ENCODE results near the gene CDRT4. TPM values are rescaled to one million over a fixed set of nuclear protein-coding genes. Genes with fewer than 3 reads are reported as not detected.
A peak's percentile ranks its signal among the peaks of the same experiment; 100 is the strongest.

The CDRT4 gene
- total and polyA plus RNA-seq, 2 experiments from 2014 or later = 6.5 to 13.0 TPM

DNA sequence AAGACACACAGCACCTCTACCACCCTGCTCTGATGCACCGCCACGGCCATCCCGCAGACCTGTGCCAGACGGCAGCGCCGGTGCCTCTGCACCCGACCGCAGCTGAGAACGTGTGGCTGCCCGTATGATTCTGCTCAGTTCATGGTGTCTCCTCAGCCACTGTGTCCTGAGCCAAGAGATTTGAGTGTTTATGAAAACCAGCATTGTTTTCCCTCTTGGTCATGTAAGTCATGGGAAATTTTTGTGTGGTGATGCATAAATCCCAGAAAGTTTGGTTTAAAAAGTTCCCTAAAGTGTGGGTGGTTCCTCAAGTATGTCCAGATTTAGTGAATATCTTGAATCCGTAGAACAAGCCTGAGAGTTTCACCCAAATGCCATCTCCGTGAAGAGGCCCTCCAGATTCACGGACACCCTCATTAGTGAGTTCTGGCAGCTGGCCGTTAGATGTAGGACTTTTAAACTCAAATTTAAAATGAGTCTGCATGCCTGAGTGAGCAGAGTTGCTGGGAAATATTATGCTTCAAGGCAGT, 57.6 kb downstream of the CDRT4 start:
- DNase-seq (ENCODE audit: low spot score) (no peak), ATAC-seq (no peak)
- no peak for TF ChIP-seq CREB1 (CRISPR knock-in tag; IDR thresholded peaks at IDR 0.05; ENCODE audit: low read depth)
- TF ChIP-seq STAT1 (IDR thresholded peaks at IDR 0.05; ENCODE audit: unreplicated experiment) = no peak
- Histone ChIP-seq H3K27ac (ENCODE audit: low read depth) (no peak overlapping the region), H3K79me2 (replicated peaks; ENCODE audit: insufficient read depth) (no peaks in the 10 kb centered on the region), H3K4me2 (no peak overlapping the region), H3K4me1 (ENCODE audit: insufficient read depth) (no peaks in the 10 kb centered on the region), H3K4me3 (no peak overlapping the region), H2AFZ (no peak overlapping the region), H3K36me3 (ENCODE audit: insufficient read depth) (no peaks in the 10 kb centered on the region), H3F3A (replicated peaks; ENCODE audit: low read depth) (no peaks in the 10 kb centered on the region), H3K9me2 (ENCODE audit: insufficient read depth) (no peaks in the 10 kb centered on the region; the same call in 1 of the 2 replicates), H4K20me1 (replicated peaks; ENCODE audit: insufficient read depth) (no peaks in the 10 kb centered on the region), H3K27me3 (ENCODE audit: insufficient read depth) (no peaks in the 10 kb centered on the region)
- no peaks in the 10 kb centered on the region for H3K9me3 Mint-ChIP-seq
- H3K27ac Mint-ChIP-seq = no peak overlapping the region
- H3K4me1 Mint-ChIP-seq = peaks cover 12% of the 10 kb centered on the region
- no peaks in the 10 kb centered on the region for H3K36me3 Mint-ChIP-seq (ENCODE audit: low read depth)
- H3K27me3 Mint-ChIP-seq (ENCODE audit: insufficient read depth, low read depth, poor library complexity) = peaks cover 4% of the 10 kb centered on the region
- no peak overlapping the region for H3K4me3 Mint-ChIP-seq

DNA sequence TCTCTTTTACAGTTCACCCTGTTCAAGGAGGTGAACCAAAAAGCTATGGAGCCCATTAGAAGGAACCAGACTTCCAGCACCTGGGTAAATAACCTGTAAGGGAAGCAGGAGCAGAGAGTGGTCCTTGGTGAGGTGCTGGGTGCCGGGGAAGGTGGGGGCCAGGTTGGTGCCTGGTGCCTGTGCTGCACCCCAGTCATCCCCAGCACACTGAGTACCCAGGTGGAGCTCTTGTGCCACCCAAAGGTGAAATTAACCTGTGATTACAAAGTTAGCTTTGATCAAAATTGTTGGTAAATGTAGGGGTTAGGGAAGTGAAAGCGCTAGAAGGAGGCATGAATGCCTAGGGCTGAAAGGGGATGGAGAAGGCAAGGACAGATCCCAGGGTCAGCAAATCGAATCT, 58.6 kb downstream of the CDRT4 start:
- no peak overlapping the region for H3K27ac ChIP-seq (ENCODE audit: low read depth)
- Mint-ChIP-seq H3K4me3 (no peak overlapping the region), H3K27ac (no peak overlapping the region), H3K36me3 (ENCODE audit: low read depth) (no peaks in the 10 kb centered on the region), H3K27me3 (ENCODE audit: insufficient read depth, low read depth, poor library complexity) (peaks cover 7% of the 10 kb centered on the region), H3K4me1 (peaks cover 7% of the 10 kb centered on the region), H3K9me3 (no peaks in the 10 kb centered on the region)
- H3K27me3 ChIP-seq (ENCODE audit: insufficient read depth) = no peaks in the 10 kb centered on the region
- no peaks in the 10 kb centered on the region; the same call in 1 of the 2 replicates for H3K9me2 ChIP-seq (ENCODE audit: insufficient read depth)
- ATAC-seq = no peak
- no peak overlapping the region for H3K4me3 ChIP-seq
- no peak for TF ChIP-seq JUNB (IDR thresholded peaks at IDR 0.05; ENCODE audit: unreplicated experiment)
- TF ChIP-seq, protein P1, sequence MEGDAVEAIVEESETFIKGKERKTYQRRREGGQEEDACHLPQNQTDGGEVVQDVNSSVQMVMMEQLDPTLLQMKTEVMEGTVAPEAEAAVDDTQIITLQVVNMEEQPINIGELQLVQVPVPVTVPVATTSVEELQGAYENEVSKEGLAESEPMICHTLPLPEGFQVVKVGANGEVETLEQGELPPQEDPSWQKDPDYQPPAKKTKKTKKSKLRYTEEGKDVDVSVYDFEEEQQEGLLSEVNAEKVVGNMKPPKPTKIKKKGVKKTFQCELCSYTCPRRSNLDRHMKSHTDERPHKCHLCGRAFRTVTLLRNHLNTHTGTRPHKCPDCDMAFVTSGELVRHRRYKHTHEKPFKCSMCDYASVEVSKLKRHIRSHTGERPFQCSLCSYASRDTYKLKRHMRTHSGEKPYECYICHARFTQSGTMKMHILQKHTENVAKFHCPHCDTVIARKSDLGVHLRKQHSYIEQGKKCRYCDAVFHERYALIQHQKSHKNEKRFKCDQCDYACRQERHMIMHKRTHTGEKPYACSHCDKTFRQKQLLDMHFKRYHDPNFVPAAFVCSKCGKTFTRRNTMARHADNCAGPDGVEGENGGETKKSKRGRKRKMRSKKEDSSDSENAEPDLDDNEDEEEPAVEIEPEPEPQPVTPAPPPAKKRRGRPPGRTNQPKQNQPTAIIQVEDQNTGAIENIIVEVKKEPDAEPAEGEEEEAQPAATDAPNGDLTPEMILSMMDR (conservative IDR thresholded peaks at IDR 0.05; ENCODE audit: low read depth in 2 of 2) = peak in 1 of 2 experiments; percentile 31; a peak in 1 of 4 replicates
- no peak for TF ChIP-seq EZH2 (IDR thresholded peaks at IDR 0.05; ENCODE audit: low read depth, unreplicated experiment)
- TF ChIP-seq, protein P2, sequence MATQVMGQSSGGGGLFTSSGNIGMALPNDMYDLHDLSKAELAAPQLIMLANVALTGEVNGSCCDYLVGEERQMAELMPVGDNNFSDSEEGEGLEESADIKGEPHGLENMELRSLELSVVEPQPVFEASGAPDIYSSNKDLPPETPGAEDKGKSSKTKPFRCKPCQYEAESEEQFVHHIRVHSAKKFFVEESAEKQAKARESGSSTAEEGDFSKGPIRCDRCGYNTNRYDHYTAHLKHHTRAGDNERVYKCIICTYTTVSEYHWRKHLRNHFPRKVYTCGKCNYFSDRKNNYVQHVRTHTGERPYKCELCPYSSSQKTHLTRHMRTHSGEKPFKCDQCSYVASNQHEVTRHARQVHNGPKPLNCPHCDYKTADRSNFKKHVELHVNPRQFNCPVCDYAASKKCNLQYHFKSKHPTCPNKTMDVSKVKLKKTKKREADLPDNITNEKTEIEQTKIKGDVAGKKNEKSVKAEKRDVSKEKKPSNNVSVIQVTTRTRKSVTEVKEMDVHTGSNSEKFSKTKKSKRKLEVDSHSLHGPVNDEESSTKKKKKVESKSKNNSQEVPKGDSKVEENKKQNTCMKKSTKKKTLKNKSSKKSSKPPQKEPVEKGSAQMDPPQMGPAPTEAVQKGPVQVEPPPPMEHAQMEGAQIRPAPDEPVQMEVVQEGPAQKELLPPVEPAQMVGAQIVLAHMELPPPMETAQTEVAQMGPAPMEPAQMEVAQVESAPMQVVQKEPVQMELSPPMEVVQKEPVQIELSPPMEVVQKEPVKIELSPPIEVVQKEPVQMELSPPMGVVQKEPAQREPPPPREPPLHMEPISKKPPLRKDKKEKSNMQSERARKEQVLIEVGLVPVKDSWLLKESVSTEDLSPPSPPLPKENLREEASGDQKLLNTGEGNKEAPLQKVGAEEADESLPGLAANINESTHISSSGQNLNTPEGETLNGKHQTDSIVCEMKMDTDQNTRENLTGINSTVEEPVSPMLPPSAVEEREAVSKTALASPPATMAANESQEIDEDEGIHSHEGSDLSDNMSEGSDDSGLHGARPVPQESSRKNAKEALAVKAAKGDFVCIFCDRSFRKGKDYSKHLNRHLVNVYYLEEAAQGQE (IDR thresholded peaks at IDR 0.05; ENCODE audit: unreplicated experiment) = no peak
- H3K36me3 ChIP-seq (ENCODE audit: insufficient read depth) = no peaks in the 10 kb centered on the region
- DNase-seq (ENCODE audit: low spot score) = no peak
- H3K79me2 ChIP-seq (replicated peaks; ENCODE audit: insufficient read depth) = no peaks in the 10 kb centered on the region
- H2AFZ ChIP-seq = no peak overlapping the region
- no peak overlapping the region for H3K4me2 ChIP-seq
- no peaks in the 10 kb centered on the region for H4K20me1 ChIP-seq (replicated peaks; ENCODE audit: insufficient read depth)
- H3K4me1 ChIP-seq (ENCODE audit: insufficient read depth) = no peaks in the 10 kb centered on the region
- H3F3A ChIP-seq (replicated peaks; ENCODE audit: low read depth) = no peaks in the 10 kb centered on the region

All from GM23338 (cell line).